Neural progenitor cell (in vitro differentiated cells): ENCODE measurements around the gene MON1B. TPM values are rescaled to one million over a fixed set of nuclear protein-coding genes. Genes with fewer than 3 reads are reported as not detected.

Source experiments
- DNase-seq: peaks from one replicate; pipeline ENCODE4 v3.0.0-alpha.2; 2016; ENCODE audit warnings: low spot score
- H2AFZ ChIP-seq: fragments of 200-600 bp; sonication (generic); replicated peaks from 2 replicates; pipeline ENCODE4 v1.6.1; 2016; ENCODE audit warnings: antibody characterized with exemption
- H3F3A ChIP-seq: fragments of 200-600 bp; sonication (generic); 2 replicates; pipeline ENCODE4 v1.6.1; 2016; ENCODE audit warnings: antibody characterized with exemption, low read depth
- H3K27ac ChIP-seq: fragments of 200-600 bp; sonication (generic); 2 replicates; pipeline ENCODE4 v1.5.1; 2016; ENCODE audit warnings: mild to moderate bottlenecking
- H3K27me3 ChIP-seq: fragments of 200-600 bp; sonication (generic); 2 replicates; pipeline ENCODE4 v1.6.1; 2016; ENCODE audit warnings: mild to moderate bottlenecking, moderate library complexity
- H3K36me3 ChIP-seq: fragments of 200-600 bp; sonication (generic); 2 replicates; pipeline ENCODE4 v1.5.1; 2016
- H3K4me1 ChIP-seq: fragments of 200-600 bp; sonication (generic); 2 replicates; pipeline ENCODE4 v1.6.1; 2016; ENCODE audit warnings: mixed run types
- H3K4me2 ChIP-seq: fragments of 200-600 bp; sonication (generic); 2 replicates; pipeline ENCODE4 v1.6.1; 2016
- H3K4me3 ChIP-seq: fragments of 200-600 bp; sonication (generic); 2 replicates; pipeline ENCODE4 v1.5.1; 2016
- H3K79me2 ChIP-seq: fragments of 200-600 bp; sonication (generic); 2 replicates; pipeline ENCODE4 v1.6.1; 2016; ENCODE audit warnings: low read depth
- H3K9ac ChIP-seq: fragments of 200-600 bp; sonication (generic); 2 replicates; pipeline ENCODE4 v1.6.1; 2016
- H3K9me3 ChIP-seq: fragments of 200-600 bp; sonication (generic); 2 replicates; pipeline ENCODE4 v1.5.1; 2016; ENCODE audit warnings: low read depth
- H4K20me1 ChIP-seq: fragments of 200-600 bp; sonication (generic); 2 replicates; pipeline ENCODE4 v1.6.1; 2016; ENCODE audit warnings: low read depth
- H3K27ac Mint-ChIP-seq: 3 replicates; pipeline ENCODE4 v1.8.0; 2021; ENCODE audit warnings: mixed read lengths
- H3K27me3 Mint-ChIP-seq: 2 replicates; pipeline ENCODE4 v1.8.0; 2022; ENCODE audit warnings: low read depth, mild to moderate bottlenecking, inconsistent platforms, moderate library complexity, mixed read lengths; ENCODE audit not compliant: insufficient read depth
- H3K36me3 Mint-ChIP-seq: 3 replicates; pipeline ENCODE4 v1.8.0; 2021; ENCODE audit warnings: mixed read lengths
- H3K4me1 Mint-ChIP-seq: 3 replicates; pipeline ENCODE4 v1.8.0; 2021; ENCODE audit warnings: mixed read lengths
- H3K4me3 Mint-ChIP-seq: 3 replicates; pipeline ENCODE4 v1.8.0; 2021; ENCODE audit warnings: mild to moderate bottlenecking, moderate library complexity, mixed read lengths
- H3K9me3 Mint-ChIP-seq: 3 replicates; pipeline ENCODE4 v1.8.0; 2020; ENCODE audit warnings: mixed read lengths
- EZH2 ChIP-seq: fragments of 200-600 bp; sonication (generic); IDR thresholded peaks from 2 replicates; pipeline ENCODE4 v1.6.1; 2017; ENCODE audit warnings: antibody characterized with exemption, mild to moderate bottlenecking, moderate library complexity
- EZH2phosphoT487 ChIP-seq: fragments of 200-600 bp; sonication (generic); IDR thresholded peaks from 2 replicates; pipeline ENCODE4 v1.6.1; 2017; ENCODE audit warnings: antibody characterized with exemption
- total RNA-seq: library from RNA; depleted of rRNA; stranded (reverse); fragments of >200 nt; gene quantifications from 2 replicates; pipeline ENCODE4 v1.2.3, GENCODE V29; 2015; ENCODE audit warnings: low replicate concordance
- TF ChIP-seq, protein P1 (sequence below): fragments of 200-600 bp; sonication (generic); IDR thresholded peaks from 2 replicates; pipeline ENCODE4 v1.5.1; 2017; ENCODE audit warnings: antibody characterized with exemption, mild to moderate bottlenecking

The MON1B gene
- total RNA-seq, 1 donor from 2014 or later: 9.1 TPM

- no peak overlapping the region for H2AFZ ChIP-seq
- H3K36me3 ChIP-seq: no peaks in the 10 kb centered on the region
- no peaks in the 10 kb centered on the region for H3K79me2 ChIP-seq
- no peak overlapping the region for H3K4me2 ChIP-seq
- Mint-ChIP-seq H3K27me3 (no peaks in the 10 kb centered on the region), H3K4me3 (no peak overlapping the region), H3K9me3 (peaks cover 2% of the 10 kb centered on the region), H3K36me3 (peaks cover 6% of the 10 kb centered on the region), H3K4me1 (peaks cover 25% of the 10 kb centered on the region), H3K27ac (no peak overlapping the region)
- H3K4me1 ChIP-seq: no peaks in the 10 kb centered on the region
- H3K9ac ChIP-seq: no peak overlapping the region
- no peak for DNase-seq
- no peaks in the 10 kb centered on the region for H3K9me3 ChIP-seq
- TF ChIP-seq EZH2phosphoT487 (no peak), EZH2 (no peak)
- TF ChIP-seq, protein P1, sequence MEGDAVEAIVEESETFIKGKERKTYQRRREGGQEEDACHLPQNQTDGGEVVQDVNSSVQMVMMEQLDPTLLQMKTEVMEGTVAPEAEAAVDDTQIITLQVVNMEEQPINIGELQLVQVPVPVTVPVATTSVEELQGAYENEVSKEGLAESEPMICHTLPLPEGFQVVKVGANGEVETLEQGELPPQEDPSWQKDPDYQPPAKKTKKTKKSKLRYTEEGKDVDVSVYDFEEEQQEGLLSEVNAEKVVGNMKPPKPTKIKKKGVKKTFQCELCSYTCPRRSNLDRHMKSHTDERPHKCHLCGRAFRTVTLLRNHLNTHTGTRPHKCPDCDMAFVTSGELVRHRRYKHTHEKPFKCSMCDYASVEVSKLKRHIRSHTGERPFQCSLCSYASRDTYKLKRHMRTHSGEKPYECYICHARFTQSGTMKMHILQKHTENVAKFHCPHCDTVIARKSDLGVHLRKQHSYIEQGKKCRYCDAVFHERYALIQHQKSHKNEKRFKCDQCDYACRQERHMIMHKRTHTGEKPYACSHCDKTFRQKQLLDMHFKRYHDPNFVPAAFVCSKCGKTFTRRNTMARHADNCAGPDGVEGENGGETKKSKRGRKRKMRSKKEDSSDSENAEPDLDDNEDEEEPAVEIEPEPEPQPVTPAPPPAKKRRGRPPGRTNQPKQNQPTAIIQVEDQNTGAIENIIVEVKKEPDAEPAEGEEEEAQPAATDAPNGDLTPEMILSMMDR: no peak
- no peaks in the 10 kb centered on the region for H4K20me1 ChIP-seq
- H3K4me3 ChIP-seq: no peak overlapping the region
- no peaks in the 10 kb centered on the region for H3F3A ChIP-seq
- no peak overlapping the region for H3K27ac ChIP-seq
- H3K27me3 ChIP-seq: no peaks in the 10 kb centered on the region
Measured at GRCh38 chr16:77225182-77225581, 34.2 kb downstream of the MON1B start.

- H3K36me3 ChIP-seq: no peaks in the 10 kb centered on the region
- Mint-ChIP-seq H3K27ac (no peak overlapping the region), H3K4me1 (peaks cover 27% of the 10 kb centered on the region), H3K9me3 (peaks cover 2% of the 10 kb centered on the region), H3K4me3 (no peak overlapping the region), H3K27me3 (no peaks in the 10 kb centered on the region), H3K36me3 (peaks cover 6% of the 10 kb centered on the region)
- H2AFZ ChIP-seq: no peak overlapping the region
- no peak for TF ChIP-seq EZH2
- TF ChIP-seq, protein P1: no peak
- no peak for TF ChIP-seq EZH2phosphoT487
- peaks cover 9% of the 10 kb centered on the region for H3F3A ChIP-seq
- no peak overlapping the region for H3K4me2 ChIP-seq
- H3K4me3 ChIP-seq: no peak overlapping the region
- H3K4me1 ChIP-seq: no peaks in the 10 kb centered on the region
- no peaks in the 10 kb centered on the region for H4K20me1 ChIP-seq
- H3K27me3 ChIP-seq: no peaks in the 10 kb centered on the region
- H3K9ac ChIP-seq: no peak overlapping the region
- no peak for DNase-seq
- H3K9me3 ChIP-seq: no peaks in the 10 kb centered on the region
- no peak overlapping the region for H3K27ac ChIP-seq
- H3K79me2 ChIP-seq: no peaks in the 10 kb centered on the region
Measured at GRCh38 chr16:77227745-77228144, 36.8 kb downstream of the MON1B start.

DNA sequence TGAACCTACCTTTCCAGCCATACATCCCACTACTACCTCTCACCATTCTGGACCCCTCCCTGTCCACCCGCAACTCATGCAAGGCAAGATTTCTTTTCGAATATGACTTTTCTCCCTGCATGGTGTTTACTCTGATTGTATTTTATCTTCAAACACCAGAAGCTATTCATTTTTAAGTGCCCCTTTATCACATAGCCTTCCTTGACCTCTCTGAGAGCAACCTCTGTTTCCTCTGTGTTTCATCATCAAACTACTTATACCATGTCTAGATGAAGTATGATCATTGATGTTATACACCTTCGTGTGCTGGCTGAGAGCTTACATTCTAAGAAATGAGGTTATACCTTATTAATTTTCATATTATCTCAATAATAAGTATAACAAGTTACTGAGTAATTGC is 40.1 kb downstream of the MON1B start:
- H2AFZ ChIP-seq: no peak overlapping the region
- no peak overlapping the region for H3K4me2 ChIP-seq
- H3K27me3 ChIP-seq: no peaks in the 10 kb centered on the region
- H3K4me3 ChIP-seq: no peak overlapping the region
- no peak overlapping the region for H3K27ac ChIP-seq
- no peaks in the 10 kb centered on the region for H4K20me1 ChIP-seq
- Mint-ChIP-seq H3K27me3 (no peaks in the 10 kb centered on the region), H3K4me3 (no peak overlapping the region), H3K9me3 (no peaks in the 10 kb centered on the region), H3K27ac (no peak overlapping the region), H3K4me1 (peaks cover 22% of the 10 kb centered on the region), H3K36me3 (no peaks in the 10 kb centered on the region)
- TF ChIP-seq EZH2phosphoT487 (no peak), EZH2 (no peak)
- TF ChIP-seq, protein P1: no peak
- H3K36me3 ChIP-seq: no peaks in the 10 kb centered on the region
- no peak for DNase-seq
- H3F3A ChIP-seq: peaks cover 9% of the 10 kb centered on the region
- H3K9ac ChIP-seq: no peak overlapping the region
- no peaks in the 10 kb centered on the region for H3K4me1 ChIP-seq
- H3K9me3 ChIP-seq: no peaks in the 10 kb centered on the region
- no peaks in the 10 kb centered on the region for H3K79me2 ChIP-seq
